HG03060 (cell line): Measurements from ENCODE around the gene KATNAL1.

ENCODE experiments used
- ATAC-seq: cut with Tn5 transposase; IDR thresholded peaks from one replicate; pipeline ENCODE4 v1.9.1; 2021; ENCODE audit warnings: low read depth, moderate number of reproducible peaks; ENCODE audit not compliant: unreplicated experiment

The KATNAL1 gene

GRCh38 chr13:30333616-30334015 lies 26.3 kb upstream of the KATNAL1 start:
- no peak for ATAC-seq

- peak; percentile 56 for ATAC-seq
Measured at GRCh38 chr13:30332456-30333143, 25.2 kb upstream of the KATNAL1 start.

- no peak for ATAC-seq
Measured at GRCh38 chr13:30331331-30331771, 24.0 kb upstream of the KATNAL1 start.

- no peak for ATAC-seq
Measured at GRCh38 chr13:30329009-30329585, 21.7 kb upstream of the KATNAL1 start.

GRCh38 chr13:30325668-30326067 lies 18.3 kb upstream of the KATNAL1 start:
- ATAC-seq = no peak

GRCh38 chr13:30323524-30323923 lies 16.2 kb upstream of the KATNAL1 start:
- ATAC-seq = no peak

GRCh38 chr13:30322428-30322827 lies 15.1 kb upstream of the KATNAL1 start:
- no peak for ATAC-seq

- no peak for ATAC-seq
Measured at GRCh38 chr13:30321256-30321655, 13.9 kb upstream of the KATNAL1 start.

- no peak for ATAC-seq
Measured at GRCh38 chr13:30319655-30320054, 12.3 kb upstream of the KATNAL1 start.

- ATAC-seq = no peak
Measured at GRCh38 chr13:30319130-30319529, 11.8 kb upstream of the KATNAL1 start.

- ATAC-seq = no peak
Measured at GRCh38 chr13:30318026-30318425, 10.7 kb upstream of the KATNAL1 start.

- no peak for ATAC-seq
Measured at GRCh38 chr13:30314562-30314961, 7.2 kb upstream of the KATNAL1 start.

- no peak for ATAC-seq
Measured at GRCh38 chr13:30314069-30314468, 6.7 kb upstream of the KATNAL1 start.

- no peak for ATAC-seq
Measured at GRCh38 chr13:30313311-30313710, 6.0 kb upstream of the KATNAL1 start.

GRCh38 chr13:30312904-30313303 lies 5.6 kb upstream of the KATNAL1 start:
- no peak for ATAC-seq

- no peak for ATAC-seq
Measured at GRCh38 chr13:30308548-30308947, 1.2 kb upstream of the KATNAL1 start.

- no peak for ATAC-seq
Measured at GRCh38 chr13:30307971-30308290, 580 bp upstream of the KATNAL1 start.

- peak; percentile 53 for ATAC-seq
Measured at GRCh38 chr13:30306762-30307193, 573 bp downstream of the KATNAL1 start.

GRCh38 chr13:30305456-30305970 lies 1.8 kb downstream of the KATNAL1 start:
- no peak for ATAC-seq

GRCh38 chr13:30303269-30303668 lies 4.1 kb downstream of the KATNAL1 start:
- ATAC-seq = no peak

GRCh38 chr13:30301827-30302226 lies 5.5 kb downstream of the KATNAL1 start:
- ATAC-seq = no peak

GRCh38 chr13:30300596-30300995 lies 6.8 kb downstream of the KATNAL1 start:
- no peak for ATAC-seq
